Heart left ventricle (tissue), 16 donors: ENCODE results near the gene IL20RB. TPM values are rescaled to one million over a fixed set of nuclear protein-coding genes. Genes with fewer than 3 reads are reported as not detected.
A peak's percentile ranks its signal among the peaks of the same experiment; 100 is the strongest.
"Not testable (repeated sequence)": the region's sequence is repeated elsewhere in the genome, so short reads cannot be mapped to it uniquely, and the experiment has no call there.

Source experiments
- ATAC-seq, 4 donors: fragments of 200-7000 bp; cut with Tn5 transposase; one replicate each; pipeline ENCODE4 v1.9.1; 2020 to 2022; ENCODE audit warnings: moderate library complexity in 4 of 4, mild to moderate bottlenecking in 3 of 4, moderate number of reproducible peaks in 1 of 4
- DNase-seq, 5 donors: peaks; one replicate each; pipeline ENCODE4 v3.0.0-alpha.2; 2020
- H3K27ac ChIP-seq, 12 donors: fragments of 200-600 bp; sonication (generic) in 4 of 12; one replicate each; pipeline versions ENCODE4 v1.5.0 to v1.8.0; 2016 to 2022; ENCODE audit warnings: mild to moderate bottlenecking in 2 of 12
- H3K27me3 ChIP-seq, 9 donors: fragments of 200-600 bp; sonication (generic) in 2 of 9; one replicate each; pipeline versions ENCODE4 v1.5.1 to v1.8.0; 2016 to 2022; ENCODE audit warnings: mild to moderate bottlenecking in 3 of 9
- H3K36me3 ChIP-seq, 9 donors: fragments of 200-600 bp; sonication (generic) in 2 of 9; one replicate each; pipeline versions ENCODE4 v1.5.0 to v1.8.0; 2018 to 2022; ENCODE audit warnings: mild to moderate bottlenecking in 2 of 9
- H3K4me1 ChIP-seq, 12 donors: fragments of 200-600 bp; sonication (generic) in 4 of 12; one replicate each; pipeline versions ENCODE4 v1.5.0 to v1.8.0; 2016 to 2022; ENCODE audit warnings: mild to moderate bottlenecking in 3 of 12
- H3K4me3 ChIP-seq, 12 donors: fragments of 200-600 bp; sonication (generic) in 4 of 12; one replicate each; pipeline versions ENCODE4 v1.5.0 to v1.8.0; 2017 to 2022; ENCODE audit warnings: mild to moderate bottlenecking in 9 of 12, moderate library complexity in 4 of 12
- H3K9me3 ChIP-seq, 12 donors: fragments of 200-600 bp; sonication (generic) in 4 of 12; one replicate each; pipeline versions ENCODE4 v1.5.0 to v1.8.0; 2016 to 2022; ENCODE audit warnings: mild to moderate bottlenecking in 1 of 12
- CTCF ChIP-seq, 12 donors: fragments of 200-600 bp; sonication (generic) in 4 of 12; IDR thresholded peaks; one replicate each; pipeline versions ENCODE4 v1.5.0 to v1.8.0; 2018 to 2022; ENCODE audit warnings: antibody characterized with exemption in 12 of 12, mild to moderate bottlenecking in 5 of 12
- POLR2A ChIP-seq, 2 donors: fragments of 450-650 bp; IDR thresholded peaks; one replicate each; pipeline ENCODE4 v1.6.1; 2017; ENCODE audit warnings: antibody characterized with exemption in 2 of 2, mild to moderate bottlenecking in 2 of 2, moderate library complexity in 2 of 2
- WGBS, 4 donors: extraction: QIAGEN DNeasy Blood & Tissue Kit in 2 of 4; methylation state at CpG; one replicate each; pipeline versions ENCODE4 v1.1.5 to v1.1.7; 2013 to 2018; 5-methylcytosine and 5-hydroxymethylcytosine counted together
- intact Hi-C, 10 donors: fragments of 100-400 bp; cut with DNase I; formaldehyde crosslinking; loops; one replicate each; pipeline versions ENCODE4 v1.11.1 to v1.14.2; 2022
- polyA plus RNA-seq, 2 donors: library from polyadenylated mRNA; stranded (reverse); fragments of 200-250 nt; gene quantifications; one replicate each; pipeline ENCODE4 v1.2.3, GENCODE V29; 2013
- total RNA-seq, 9 donors: library from RNA; depleted of rRNA in 2 of 9; stranded (reverse); fragments of >200 nt in 2 of 9; fragmentation: NEBNext Ultra II Directional in 3 of 9; extraction: Animal tissue kit (Norgen Biotek cat#: 25700) in 3 of 9; gene quantifications; one replicate each; pipeline versions ENCODE4 v1.1.0 to v1.2.4, GENCODE V29; 2016 to 2023
- donor health status: ischemic (EF 13 %, LVEDD 7.1; RV severe dilation, severe dysfunction).
- donor health status: healthy with polysubstance abuse.
- donor health status: DM: no; HTN: yes; CAD: no.
- donor health status: DM: no; HTN: no; CAD: no.
- donor health status: ischemic (EF 25% LVEDD 6.9; RV normal size, moderate dysfunction).
- donor health status: ischemic (EF 25% LVEDD 5.7; RV mildly dilated, moderate dysfunction).
- donor health status: healthy.
- donor health status: DM: yes; HTN: yes; CAD: no.
- donor health status: ischemic (EF 35%, LVEDD 5.7; RV mildly dilated, moderate dysfunction).
- donor health status: nonischemic (EF 11% LVEDD 7.7; RV severe dilation, severe dysfunction).
- donor health status: DM: yes; HTN: yes; CAD: no.
- donor health status: PGD.
- donor health status: ischemic (EF 29% LVEDD 5.4; RV normal size, mild dysfunction).
- donor health status: nonischemic (EF 23%, LVEDD 6.1; RV moderate dilation, normal function).

Gene IL20RB
- total and polyA plus RNA-seq, 11 donors, result 0.14 to 1.1 (median 0.44) TPM

DNA sequence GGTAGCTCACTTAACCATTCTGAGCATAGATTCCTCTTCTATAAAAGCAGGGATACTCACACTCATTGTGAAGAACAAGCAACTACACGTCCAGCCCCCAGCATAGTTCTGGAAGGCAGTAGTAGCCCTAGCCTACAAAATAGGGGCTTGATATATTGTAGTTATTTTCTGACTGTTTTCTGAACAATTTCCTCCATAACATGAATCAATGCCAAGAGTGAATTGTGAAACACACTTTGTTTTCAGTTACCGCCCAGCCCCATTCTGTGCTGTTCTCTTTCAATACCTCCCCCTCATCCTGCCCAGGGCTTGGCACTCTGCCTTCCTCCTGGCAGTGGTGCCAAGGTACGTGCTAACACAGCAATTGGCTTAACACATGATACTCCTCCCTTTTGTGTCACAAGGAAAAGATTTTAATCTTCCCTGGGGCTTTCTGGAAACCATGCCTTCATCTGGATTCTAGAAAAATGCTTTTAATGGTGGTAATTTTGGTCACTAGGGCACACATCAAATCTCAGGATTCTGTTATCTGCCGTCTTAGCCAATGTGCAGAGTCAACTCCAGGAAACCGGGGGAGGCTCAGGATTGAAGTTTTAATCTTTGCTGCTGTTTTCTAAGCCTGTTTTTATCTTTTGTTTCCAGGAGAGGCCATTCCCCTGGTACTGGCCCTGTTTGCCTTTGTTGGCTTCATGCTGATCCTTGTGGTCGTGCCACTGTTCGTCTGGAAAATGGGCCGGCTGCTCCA is 37.2 kb downstream of the IL20RB start:
- ATAC-seq (peak; percentile 89 to 97 (median 92)), DNase-seq (peak; percentile 76 to 85 (median 82))
- WGBS, 4 donors, result 26 to 39% (median 29%) methylated on average over 8 of the region's 8 CpGs
- H3K27me3 ChIP-seq, result no peaks in the 10 kb centered on the region
- TF ChIP-seq POLR2A (IDR thresholded peaks at IDR 0.05), result no peak
- no peak for TF ChIP-seq CTCF (IDR thresholded peaks at IDR 0.05)
- H3K9me3 ChIP-seq, result no peaks in the 10 kb centered on the region
- H3K36me3 ChIP-seq, result no peaks in the 10 kb centered on the region
- no peak overlapping the region for H3K4me3 ChIP-seq
- peak overlapping the region; percentile 54 to 89 (median 78) for H3K27ac ChIP-seq
- peaks cover 0 to 27% (median 17%) of the 10 kb centered on the region in 12 donors for H3K4me1 ChIP-seq
- intact Hi-C loops, result loop anchor here in 2 of 10 donors (1.0 to 10.0 kb wide), 3 partner anchors 140 to 177 kb away; partner anchors contain the start of gene SLC35G2 (in 1 of the 2)

DNA sequence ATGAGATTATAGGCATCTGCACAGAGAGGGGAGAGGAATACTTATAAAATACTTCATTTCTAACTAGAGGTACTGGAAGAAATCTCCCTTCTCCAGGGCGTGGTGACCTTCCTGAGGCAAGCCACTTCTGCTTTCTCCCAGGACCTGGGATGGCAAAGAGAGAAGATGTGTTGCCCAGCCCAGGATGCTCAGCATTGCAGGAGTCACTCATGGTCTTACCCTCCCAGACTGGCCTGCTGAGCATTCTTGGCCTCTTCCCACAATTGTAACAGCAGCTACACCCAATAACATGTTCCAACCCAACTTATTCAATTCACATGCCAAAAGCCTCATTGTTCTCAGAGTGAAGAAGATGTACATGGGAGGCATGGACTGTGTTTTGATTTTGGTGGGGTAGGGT is 37.9 kb downstream of the IL20RB start:
- H3K9me3 ChIP-seq, result no peaks in the 10 kb centered on the region
- H3K27me3 ChIP-seq, result no peaks in the 10 kb centered on the region
- intact Hi-C loops, result loop anchor here in 2 of 10 donors (1.0 to 10.0 kb wide), 3 partner anchors 141 to 177 kb away; partner anchors contain the start of gene SLC35G2 (in 1 of the 2)
- ATAC-seq (peak; percentile 36 to 66 (median 52)), DNase-seq (no peak)
- H3K36me3 ChIP-seq, result no peaks in the 10 kb centered on the region
- H3K27ac ChIP-seq, result peak overlapping the region; percentile 54 to 89 (median 78)
- no peak for TF ChIP-seq CTCF (IDR thresholded peaks at IDR 0.05)
- no peak for TF ChIP-seq POLR2A (IDR thresholded peaks at IDR 0.05)
- H3K4me1 ChIP-seq, result peaks cover 0 to 27% (median 17%) of the 10 kb centered on the region in 12 donors
- H3K4me3 ChIP-seq, result no peak overlapping the region
- 80 to 88% (median 85%) methylated on average over 1 of the region's 1 CpG for WGBS, 4 donors

DNA sequence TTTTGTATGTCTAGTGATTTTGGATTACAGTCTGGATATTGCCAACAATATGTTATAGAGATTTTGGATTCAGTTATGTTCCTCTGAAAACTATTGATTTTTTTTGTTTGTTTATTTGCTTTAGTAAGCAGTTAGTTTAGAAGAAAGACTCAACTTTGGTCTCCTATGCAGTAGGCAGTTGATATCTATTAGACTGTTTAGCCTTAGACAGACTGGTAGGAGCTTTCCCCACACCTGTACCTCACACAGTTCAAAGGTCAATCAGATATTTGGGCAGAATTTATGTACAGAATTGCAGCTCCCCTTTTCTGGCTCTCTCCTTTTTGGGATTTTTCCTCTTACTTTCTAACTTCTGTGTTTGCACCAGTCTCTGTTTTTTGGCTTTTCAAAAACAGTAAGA is 42.3 kb downstream of the IL20RB start:
- TF ChIP-seq POLR2A (IDR thresholded peaks at IDR 0.05), result no peak
- TF ChIP-seq CTCF (IDR thresholded peaks at IDR 0.05), result no peak
- intact Hi-C loops, result loop anchor here in 1 of 10 donors (10.0 kb wide), 1 partner anchor 135 kb away; the partner anchor contains the start of gene NCK1
- Histone ChIP-seq H3K36me3 (no peaks in the 10 kb centered on the region), H3K4me1 (peaks cover 0 to 15% (median 8%) of the 10 kb centered on the region in 12 donors), H3K9me3 (peaks cover 0 to 3% (median 0%) of the 10 kb centered on the region in 12 donors), H3K27me3 (no peaks in the 10 kb centered on the region), H3K27ac (no peak overlapping the region), H3K4me3 (no peak overlapping the region)
- ATAC-seq (no peak), DNase-seq (no peak)

GRCh38 chr3:137007376-137007775 is 49.6 kb downstream of the IL20RB start:
- not testable (repeated sequence) for H3K9me3 ChIP-seq, H3K27ac ChIP-seq, ATAC-seq, H3K4me3 ChIP-seq, H3K27me3 ChIP-seq, H3K4me1 ChIP-seq, H3K36me3 ChIP-seq, DNase-seq
- 83 to 93% (median 89%) methylated on average over 5 to 9 of the region's 9 CpGs for WGBS, 4 donors
- intact Hi-C loops, result loop anchor here in 1 of 10 donors (10.0 kb wide), 1 partner anchor 143 kb away; the partner anchor contains the start of gene NCK1
